ENCODE data around the gene CADM4.
"Not testable (repeated sequence)": the region's sequence is repeated elsewhere in the genome, so short reads cannot be mapped to it uniquely, and the experiment has no call there.

CADM4 gene, protein sequence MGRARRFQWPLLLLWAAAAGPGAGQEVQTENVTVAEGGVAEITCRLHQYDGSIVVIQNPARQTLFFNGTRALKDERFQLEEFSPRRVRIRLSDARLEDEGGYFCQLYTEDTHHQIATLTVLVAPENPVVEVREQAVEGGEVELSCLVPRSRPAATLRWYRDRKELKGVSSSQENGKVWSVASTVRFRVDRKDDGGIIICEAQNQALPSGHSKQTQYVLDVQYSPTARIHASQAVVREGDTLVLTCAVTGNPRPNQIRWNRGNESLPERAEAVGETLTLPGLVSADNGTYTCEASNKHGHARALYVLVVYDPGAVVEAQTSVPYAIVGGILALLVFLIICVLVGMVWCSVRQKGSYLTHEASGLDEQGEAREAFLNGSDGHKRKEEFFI

DNA sequence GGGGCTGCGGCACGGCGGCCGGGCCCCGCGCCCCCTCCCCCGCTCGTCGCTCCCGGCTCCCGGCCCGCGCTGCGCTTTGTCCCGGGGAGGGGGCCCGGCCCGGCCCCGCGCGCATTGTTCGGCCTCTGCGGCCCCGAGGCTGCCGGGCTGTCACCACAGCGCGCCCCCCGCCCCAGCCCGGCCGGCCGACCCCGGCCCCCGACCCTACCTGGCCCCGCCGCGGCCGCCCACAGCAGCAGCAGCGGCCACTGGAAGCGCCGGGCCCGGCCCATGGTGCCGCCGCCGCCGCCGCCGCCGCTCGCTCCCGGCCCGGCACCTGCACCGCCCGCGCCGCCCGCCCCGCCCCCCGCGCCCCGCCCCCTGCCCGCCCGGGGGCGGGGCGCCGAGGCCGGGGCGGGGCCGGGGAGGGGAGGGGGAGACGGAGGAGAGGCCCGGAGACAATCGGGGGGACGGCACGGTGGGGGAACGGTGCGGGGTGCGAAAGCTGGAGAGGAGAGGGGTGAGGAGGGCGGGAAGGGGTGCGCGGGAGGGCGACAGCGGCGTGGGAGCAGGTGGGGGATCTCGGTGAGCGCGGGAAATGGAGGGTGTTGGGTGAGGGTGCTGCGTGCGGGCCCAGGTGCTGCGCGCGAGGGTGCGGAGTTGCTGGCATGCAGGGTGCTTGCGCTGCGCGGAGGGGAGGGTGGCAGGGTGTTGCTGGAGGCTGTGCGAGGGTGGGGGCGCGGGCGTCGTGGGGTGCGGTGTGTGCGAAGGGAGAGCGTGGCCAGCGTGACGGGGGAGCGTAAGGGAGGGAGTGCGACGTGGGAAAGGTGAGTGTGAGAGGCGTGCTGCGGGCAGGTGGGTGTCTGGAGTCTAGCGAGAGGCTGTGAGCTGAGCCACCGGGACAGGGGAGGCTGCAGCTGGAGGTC, at the start of gene CADM4:
TSS of gene CADM4 (minus strand) at position 332 of the 905 bp plus-strand sequence. CDS start at position 272, 60 bp downstream.
- DNase-seq: peak; percentile 42

DNA sequence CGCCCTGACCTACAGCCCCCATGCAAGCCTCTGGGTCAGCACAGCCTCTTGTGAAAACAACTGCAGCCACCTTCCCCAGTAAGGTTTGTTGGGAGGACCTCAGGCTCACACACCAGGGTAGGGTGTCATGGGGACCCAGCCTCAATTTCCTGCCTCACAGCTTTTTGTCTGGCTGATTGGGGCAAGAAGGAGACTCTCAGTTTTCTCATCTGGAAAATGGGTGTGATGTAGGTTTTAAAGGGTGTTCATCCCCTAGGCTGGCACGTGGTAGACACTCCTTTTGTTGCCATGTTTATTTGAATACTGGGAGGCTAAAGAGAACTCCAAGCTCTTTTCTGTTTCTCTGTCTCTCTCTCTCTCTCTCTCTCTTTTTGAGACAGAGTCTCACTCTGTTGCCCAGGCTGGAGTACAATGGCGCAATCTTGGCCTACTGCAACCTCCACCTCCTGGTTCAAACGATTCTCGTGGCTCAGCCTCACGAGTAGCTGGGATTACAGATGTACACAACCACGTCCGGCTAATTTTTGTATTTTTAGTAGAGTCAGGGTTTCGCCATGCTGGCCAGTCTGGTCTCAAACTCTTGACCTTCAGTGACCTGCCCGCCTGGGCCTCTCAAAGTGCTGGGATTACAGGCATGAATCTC, 48.5 kb upstream of the CADM4 start:
- no peak for DNase-seq

GRCh38 chr19:43687660-43687997, 48.0 kb upstream of the CADM4 start:
- no peak for DNase-seq

DNA sequence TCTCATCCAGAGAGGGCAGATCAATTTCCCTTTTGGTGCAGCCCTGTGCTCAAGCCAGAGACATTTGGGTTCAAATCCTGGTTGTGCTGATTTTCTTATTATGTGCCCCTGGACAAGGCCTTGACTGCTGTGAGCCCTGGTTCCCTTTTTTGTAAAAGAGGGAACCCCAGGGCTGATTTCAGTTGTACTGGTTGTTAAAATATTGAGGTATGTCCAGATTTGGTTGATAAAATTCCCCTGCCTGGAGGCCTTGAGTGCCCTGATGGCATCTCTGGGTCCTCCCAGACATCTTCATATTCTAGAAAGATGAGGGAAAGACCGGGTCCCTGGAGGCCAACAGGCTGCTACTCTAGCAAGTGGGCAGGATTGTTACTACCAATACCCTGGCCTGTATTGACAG, 44.7 kb upstream of the CADM4 start:
- no peak for DNase-seq

DNA sequence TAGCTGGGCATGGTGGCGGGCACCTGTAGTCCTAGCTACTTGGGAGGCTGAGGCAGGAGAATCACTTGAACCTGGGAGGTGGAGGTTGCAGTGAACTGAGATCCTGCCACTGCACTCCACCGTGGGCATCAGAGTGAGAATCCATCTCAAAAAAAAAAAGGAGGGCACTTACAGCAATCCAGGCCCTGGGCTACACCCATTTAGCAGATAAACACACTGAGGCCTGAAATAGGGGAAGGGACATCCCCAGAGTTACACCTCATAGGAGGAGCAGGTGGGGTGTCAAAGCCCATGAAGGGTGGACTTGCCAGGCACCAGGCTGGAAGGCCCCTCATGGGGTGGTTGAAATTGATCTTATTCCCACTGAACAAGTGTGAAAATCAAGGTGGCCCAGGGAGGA, 44.3 kb upstream of the CADM4 start:
- no peak for DNase-seq

GRCh38 chr19:43682824-43683661, 43.4 kb upstream of the CADM4 start:
- DNase-seq: no peak

- DNase-seq: not testable (repeated sequence)
These were observed 42.6 kb upstream of the CADM4 start for GRCh38 chr19:43682269-43682668.

DNA sequence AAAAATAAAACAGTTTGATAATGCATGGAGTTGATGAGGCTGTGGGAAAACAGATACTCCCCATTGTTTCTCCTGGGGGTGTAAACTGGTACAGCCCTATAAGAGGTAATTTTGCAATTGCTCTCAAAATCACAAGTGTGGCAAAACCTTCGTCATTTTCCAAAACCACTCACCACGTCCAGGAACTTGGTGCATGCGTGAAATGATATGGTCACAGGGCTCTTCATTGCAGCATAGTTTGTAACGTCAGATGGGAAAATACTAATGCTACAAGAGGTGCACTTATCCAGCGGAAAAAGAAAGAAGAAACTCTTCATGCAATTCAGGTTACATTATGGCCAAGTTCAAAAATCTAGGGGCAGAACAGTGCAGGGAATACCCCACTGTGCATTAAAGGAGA, 42.2 kb upstream of the CADM4 start:
- no peak for DNase-seq

- DNase-seq: no peak
These were observed 39.0 kb upstream of the CADM4 start for GRCh38 chr19:43678512-43679261.

DNA sequence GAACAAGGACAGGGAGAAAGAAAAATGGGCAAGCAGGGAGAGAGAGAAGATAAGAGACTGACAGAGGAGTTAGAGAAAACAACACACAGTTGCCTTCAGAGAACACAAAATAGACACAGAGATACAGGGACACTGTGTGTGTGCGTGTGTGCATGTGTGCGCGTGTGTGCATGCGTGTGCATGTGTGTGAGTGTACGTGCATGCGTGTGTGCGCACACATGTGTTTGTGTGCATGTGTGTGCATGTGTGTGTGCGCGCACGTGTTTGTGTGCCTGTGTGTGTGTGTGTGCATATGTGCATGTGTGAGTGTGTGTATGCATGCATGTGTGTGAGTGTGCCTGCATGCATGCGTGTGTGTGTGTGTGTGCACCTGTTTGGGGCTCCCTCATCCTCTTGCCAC, 36.3 kb upstream of the CADM4 start:
- DNase-seq: no peak

- DNase-seq: no peak
These were observed 35.7 kb upstream of the CADM4 start for GRCh38 chr19:43675269-43675879.

- no peak for DNase-seq
These were observed 34.9 kb upstream of the CADM4 start for GRCh38 chr19:43674596-43674995.

DNA sequence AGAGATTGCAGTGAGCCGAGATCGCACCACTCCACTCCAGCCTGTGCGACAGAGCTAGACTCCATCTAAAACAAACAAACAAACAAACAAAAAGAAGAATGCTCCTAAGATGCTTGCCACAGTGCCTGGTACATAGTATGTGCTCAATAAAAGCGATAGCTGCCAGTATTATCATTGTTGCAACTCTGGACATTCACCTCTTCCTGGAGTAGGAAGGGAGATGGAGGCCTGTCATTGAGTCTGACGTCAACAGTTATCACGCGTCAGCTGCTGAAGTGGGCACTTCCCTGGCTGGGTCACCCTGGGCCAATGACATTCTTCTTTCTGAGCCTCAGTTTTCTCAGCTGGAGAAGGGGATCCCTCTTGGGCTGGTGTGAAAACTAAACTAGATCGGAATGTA, 34.5 kb upstream of the CADM4 start:
- DNase-seq: no peak

DNA sequence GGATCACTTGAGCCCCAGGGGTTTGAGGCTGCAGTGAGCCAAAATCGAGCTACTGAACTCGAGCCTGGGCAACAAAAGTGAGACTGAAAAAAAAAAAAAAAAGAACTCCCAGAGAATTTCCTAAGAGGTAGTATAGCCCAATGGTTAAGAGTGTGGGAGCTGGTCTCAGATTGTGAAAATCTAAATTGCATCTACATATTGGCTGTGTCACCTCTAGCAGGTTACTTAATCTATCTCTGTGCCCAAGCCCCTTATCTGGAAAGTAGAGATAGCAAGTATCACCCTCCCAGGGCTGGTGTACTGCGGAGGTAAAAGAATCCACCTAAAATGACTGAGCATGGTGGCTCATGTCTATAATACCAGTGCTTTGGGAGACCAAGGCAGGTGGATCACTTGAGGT, 34.0 kb upstream of the CADM4 start:
- DNase-seq: no peak

- no peak for DNase-seq
These were observed 32.5 kb upstream of the CADM4 start for GRCh38 chr19:43672061-43672679.

- DNase-seq: peak; percentile 100
These were observed 28.9 kb upstream of the CADM4 start for GRCh38 chr19:43668406-43669109.

- DNase-seq: no peak
These were observed 28.3 kb upstream of the CADM4 start for GRCh38 chr19:43667876-43668405.

DNA sequence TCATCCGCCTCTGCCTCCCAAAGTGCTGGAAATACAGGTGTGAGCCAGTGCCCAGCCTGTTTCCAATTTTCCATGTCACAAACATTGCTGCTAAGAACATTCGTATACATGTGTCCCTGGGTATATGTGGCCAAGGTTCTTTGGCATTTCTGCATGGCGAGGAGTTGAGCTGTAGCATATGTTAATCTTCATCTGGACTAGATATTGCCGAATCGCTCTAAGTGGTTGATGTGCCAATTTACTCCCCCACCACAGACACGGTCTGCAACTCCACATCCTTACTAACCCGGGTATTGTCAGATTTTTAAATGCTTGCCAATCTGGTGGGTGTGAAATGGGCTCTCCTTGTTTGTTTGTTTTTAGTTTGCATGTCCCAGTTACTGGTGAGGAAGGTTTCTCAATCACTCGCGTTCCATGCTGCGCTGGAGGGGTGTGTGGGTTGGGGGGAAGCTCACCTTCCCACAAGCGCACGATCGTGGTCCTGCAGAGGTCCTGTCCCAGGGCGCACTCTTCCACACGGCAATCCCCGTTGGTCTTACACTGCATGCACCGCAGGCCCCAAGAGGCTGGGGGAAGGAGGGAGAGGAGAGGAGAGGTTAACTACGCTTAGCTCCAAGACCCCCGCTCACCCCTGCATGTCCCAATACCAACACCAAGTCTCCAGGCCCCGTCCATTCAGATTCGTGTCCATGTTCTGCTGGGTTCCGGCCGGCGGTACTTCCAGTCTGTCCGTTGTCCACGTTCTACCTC, 27.7 kb upstream of the CADM4 start:
- DNase-seq: no peak

DNA sequence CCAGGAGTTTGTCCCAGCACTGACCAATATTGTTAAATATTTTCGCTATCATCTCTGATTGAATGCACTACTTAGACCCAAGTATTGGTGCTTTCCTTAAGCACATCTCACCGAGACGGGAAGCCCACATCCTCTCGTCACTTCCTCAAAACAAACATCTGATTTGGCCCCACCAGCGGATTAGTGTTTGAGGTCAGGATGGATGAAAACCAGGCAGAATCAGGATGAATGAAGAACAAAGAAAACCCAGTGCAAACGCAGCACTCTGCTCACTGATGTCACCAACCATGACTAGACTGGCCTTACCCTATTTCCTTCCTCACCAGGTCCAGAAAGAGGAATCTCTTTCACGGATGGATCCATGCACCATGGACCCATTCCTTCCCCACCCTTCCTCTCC, 24.4 kb upstream of the CADM4 start:
- DNase-seq: no peak
